ENCODE results near the gene AXDND1. TPM values are rescaled to one million over a fixed set of nuclear protein-coding genes. Genes with fewer than 3 reads are reported as not detected.
"Not testable (repeated sequence)": the region's sequence is repeated elsewhere in the genome, so short reads cannot be mapped to it uniquely, and the experiment has no call there.

AXDND1 gene
- total and polyA plus RNA-seq, 2 experiments from 2014 or later: not detected

DNA sequence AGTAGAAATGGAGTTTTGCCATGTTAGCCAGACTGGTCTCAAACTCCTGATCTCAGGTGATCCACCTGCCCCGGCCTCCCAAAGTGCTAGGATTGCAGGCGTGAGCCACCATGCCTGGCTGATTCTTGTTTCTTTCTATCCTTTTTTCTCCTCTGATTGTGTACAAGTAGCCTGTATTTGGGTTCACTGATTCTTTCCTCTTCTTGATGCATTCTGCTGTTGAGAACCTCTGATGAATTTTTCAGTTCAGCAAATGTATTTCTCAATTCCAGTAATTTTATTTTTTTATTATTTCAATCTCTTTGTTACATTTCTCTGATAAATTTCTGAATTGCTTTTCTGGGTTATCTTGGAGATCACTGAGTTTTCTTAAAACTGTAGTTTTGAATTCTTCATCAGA lies 58.8 kb downstream of the AXDND1 start:
- Histone ChIP-seq H3K4me2 (ENCODE audit: unreplicated experiment) (no peak overlapping the region), H3K9me3 (ENCODE audit: low read depth) (no peaks in the 10 kb centered on the region), H3K9me2 (ENCODE audit: insufficient read depth) (no peaks in the 10 kb centered on the region), H3K27ac (no peak overlapping the region), H3K27me3 (replicated peaks; ENCODE audit: insufficient read depth) (no peaks in the 10 kb centered on the region), H4K20me1 (ENCODE audit: insufficient read depth) (no peaks in the 10 kb centered on the region), H3K4me1 (ENCODE audit: insufficient read depth) (no peaks in the 10 kb centered on the region), H3K9ac (no peak overlapping the region), H3K36me3 (ENCODE audit: low read depth) (no peaks in the 10 kb centered on the region), H3K79me2 (ENCODE audit: insufficient read depth) (no peaks in the 10 kb centered on the region), H3F3A (ENCODE audit: insufficient read depth) (no peaks in the 10 kb centered on the region), H3K4me3 (no peak overlapping the region), H2AFZ (no peak overlapping the region)
- TF ChIP-seq EZH2phosphoT487 (IDR thresholded peaks at IDR 0.05; ENCODE audit: insufficient read depth, low read depth) (no peak), EZH2 (IDR thresholded peaks at IDR 0.05; ENCODE audit: insufficient read depth, poor library complexity, severe bottlenecking) (no peak)
- in situ Hi-C loops (cut with MboI): no loop called here
- DNase-seq: no peak
- 59 to 73% methylated on average over 2 of the region's 2 CpGs for WGBS, 2 experiments (ENCODE audit: low coverage in 1 of 2, low lambda C conversion rate in 2 of 2, missing lambda C conversion rate in 2 of 2)

DNA sequence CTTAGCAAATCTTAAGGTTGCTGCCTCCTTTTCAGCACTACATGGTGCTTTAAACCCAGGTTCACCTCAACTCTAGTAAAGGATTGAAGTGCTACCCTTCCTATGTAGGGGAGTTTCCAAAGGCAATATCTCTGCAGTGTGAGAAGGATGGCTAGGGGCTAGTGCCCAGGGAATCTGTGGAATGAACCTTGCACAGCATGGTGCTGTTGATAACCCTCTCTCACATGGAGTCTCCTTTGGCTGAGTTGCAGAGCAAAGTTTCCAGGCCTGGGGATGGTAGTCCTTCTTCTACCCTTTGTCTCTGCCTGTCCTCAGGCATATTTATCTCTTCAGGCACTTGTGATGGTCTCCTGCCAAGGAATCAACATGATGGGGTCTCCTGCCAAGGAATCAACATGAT lies 59.4 kb downstream of the AXDND1 start:
- no peaks in the 10 kb centered on the region for H3K36me3 ChIP-seq (ENCODE audit: low read depth)
- H3K9me2 ChIP-seq (ENCODE audit: insufficient read depth): no peaks in the 10 kb centered on the region
- no peaks in the 10 kb centered on the region for H4K20me1 ChIP-seq (ENCODE audit: insufficient read depth)
- in situ Hi-C loops (cut with MboI): no loop called here
- no peak overlapping the region for H3K4me2 ChIP-seq (ENCODE audit: unreplicated experiment)
- H3K27me3 ChIP-seq (replicated peaks; ENCODE audit: insufficient read depth): no peaks in the 10 kb centered on the region
- H2AFZ ChIP-seq: no peak overlapping the region
- no peak overlapping the region for H3K9ac ChIP-seq
- no peaks in the 10 kb centered on the region for H3K79me2 ChIP-seq (ENCODE audit: insufficient read depth)
- no peak overlapping the region for H3K4me3 ChIP-seq
- no peak for TF ChIP-seq EZH2phosphoT487 (IDR thresholded peaks at IDR 0.05; ENCODE audit: insufficient read depth, low read depth)
- TF ChIP-seq EZH2 (IDR thresholded peaks at IDR 0.05; ENCODE audit: insufficient read depth, poor library complexity, severe bottlenecking): no peak
- H3K27ac ChIP-seq: no peak overlapping the region
- DNase-seq: no peak
- no peaks in the 10 kb centered on the region for H3K4me1 ChIP-seq (ENCODE audit: insufficient read depth)
- H3K9me3 ChIP-seq (ENCODE audit: low read depth): no peaks in the 10 kb centered on the region
- no peaks in the 10 kb centered on the region for H3F3A ChIP-seq (ENCODE audit: insufficient read depth)

DNA sequence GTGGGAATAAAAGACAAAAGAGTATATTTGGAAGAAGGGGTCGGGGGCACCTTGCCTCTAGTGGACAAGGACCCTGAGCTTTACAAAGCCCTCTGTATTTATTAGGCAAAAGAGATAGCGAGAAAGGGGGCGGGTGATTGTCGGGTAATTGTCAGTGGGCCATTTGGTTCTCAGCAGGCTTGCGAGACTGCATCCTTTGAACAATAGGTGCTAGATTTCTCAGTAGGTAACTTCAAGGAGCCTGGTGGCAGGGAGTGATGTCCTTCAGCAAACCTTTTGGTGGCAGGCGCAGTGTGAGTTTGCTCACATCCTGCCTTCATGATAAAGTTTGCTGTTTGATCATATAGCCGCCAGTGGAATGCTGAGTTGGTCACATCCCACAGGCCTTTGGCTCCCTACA lies 71.4 kb downstream of the AXDND1 start:
- Histone ChIP-seq H3K79me2 (ENCODE audit: insufficient read depth) (no peaks in the 10 kb centered on the region), H3K27me3 (replicated peaks; ENCODE audit: insufficient read depth) (no peaks in the 10 kb centered on the region), H2AFZ (no peak overlapping the region), H3K9me3 (ENCODE audit: low read depth) (no peaks in the 10 kb centered on the region), H3K27ac (no peak overlapping the region), H3K4me2 (ENCODE audit: unreplicated experiment) (no peak overlapping the region), H3F3A (ENCODE audit: insufficient read depth) (no peaks in the 10 kb centered on the region), H3K9me2 (ENCODE audit: insufficient read depth) (no peaks in the 10 kb centered on the region), H3K36me3 (ENCODE audit: low read depth) (no peaks in the 10 kb centered on the region), H3K9ac (no peak overlapping the region), H3K4me1 (ENCODE audit: insufficient read depth) (no peaks in the 10 kb centered on the region), H3K4me3 (no peak overlapping the region), H4K20me1 (ENCODE audit: insufficient read depth) (no peaks in the 10 kb centered on the region)
- DNase-seq: no peak
- in situ Hi-C loops (cut with MboI): no loop called here
- TF ChIP-seq EZH2 (IDR thresholded peaks at IDR 0.05; ENCODE audit: insufficient read depth, poor library complexity, severe bottlenecking) (no peak), EZH2phosphoT487 (IDR thresholded peaks at IDR 0.05; ENCODE audit: insufficient read depth, low read depth) (no peak)
- WGBS, 2 experiments (ENCODE audit: low coverage in 1 of 2, low lambda C conversion rate in 2 of 2, missing lambda C conversion rate in 2 of 2): 49 to 57% methylated on average over 7 of the region's 7 CpGs

DNA sequence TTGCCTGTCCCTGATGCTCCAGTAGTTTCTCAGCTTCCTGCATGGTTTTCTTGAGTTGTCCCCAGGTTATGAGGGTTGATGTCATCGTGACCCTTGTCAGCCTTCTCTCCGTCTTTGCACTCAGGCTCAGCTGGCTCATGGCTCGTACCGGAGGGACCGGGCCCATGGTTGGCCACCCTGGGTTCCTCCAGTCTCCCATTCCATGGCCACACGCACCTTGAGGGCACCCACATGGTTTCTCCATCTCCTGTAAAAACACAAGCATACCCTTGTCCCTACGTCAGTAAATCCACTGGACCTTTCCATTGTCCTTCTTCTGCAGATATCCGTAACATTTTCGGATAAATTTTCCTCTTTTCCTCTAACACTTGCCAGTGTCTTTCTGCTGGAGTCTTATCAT lies 73.9 kb downstream of the AXDND1 start:
- H4K20me1 ChIP-seq (ENCODE audit: insufficient read depth); H3K27ac ChIP-seq; H3F3A ChIP-seq (ENCODE audit: insufficient read depth); H3K4me2 ChIP-seq (ENCODE audit: unreplicated experiment); H3K4me1 ChIP-seq (ENCODE audit: insufficient read depth); H2AFZ ChIP-seq; H3K9me2 ChIP-seq (ENCODE audit: insufficient read depth); H3K9ac ChIP-seq; H3K27me3 ChIP-seq (replicated peaks; ENCODE audit: insufficient read depth); H3K36me3 ChIP-seq (ENCODE audit: low read depth); DNase-seq; in situ Hi-C loops (cut with MboI); H3K9me3 ChIP-seq (ENCODE audit: low read depth); H3K79me2 ChIP-seq (ENCODE audit: insufficient read depth); H3K4me3 ChIP-seq: not testable (repeated sequence)
- 61 to 64% methylated on average over 9 of the region's 9 CpGs for WGBS, 2 experiments (ENCODE audit: low coverage in 1 of 2, low lambda C conversion rate in 2 of 2, missing lambda C conversion rate in 2 of 2)

DNA sequence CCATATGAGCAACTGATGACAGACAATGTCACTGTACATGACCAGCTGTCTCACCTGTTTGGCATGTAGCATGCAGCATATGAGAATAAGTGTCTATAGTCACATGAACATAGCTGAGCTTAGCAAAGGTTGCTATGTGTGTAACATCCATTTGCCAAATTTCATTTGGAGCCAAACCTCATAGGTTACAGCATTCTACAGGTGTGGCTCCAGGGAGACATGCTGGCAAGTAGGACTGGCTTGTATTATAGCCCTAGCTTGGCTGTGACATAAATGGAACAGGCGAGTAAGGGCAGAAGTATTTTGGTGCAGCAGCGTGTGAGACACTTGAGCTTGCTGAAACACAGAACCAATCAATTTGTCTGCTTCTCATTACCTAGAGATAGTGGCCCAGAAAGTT lies 74.5 kb downstream of the AXDND1 start:
- H3K9me3 ChIP-seq (ENCODE audit: low read depth); H3K79me2 ChIP-seq (ENCODE audit: insufficient read depth); H3K27ac ChIP-seq; H3K36me3 ChIP-seq (ENCODE audit: low read depth); H3K27me3 ChIP-seq (replicated peaks; ENCODE audit: insufficient read depth); H3F3A ChIP-seq (ENCODE audit: insufficient read depth); in situ Hi-C loops (cut with MboI); H3K4me2 ChIP-seq (ENCODE audit: unreplicated experiment); H3K9me2 ChIP-seq (ENCODE audit: insufficient read depth); H3K4me3 ChIP-seq; H2AFZ ChIP-seq; H3K4me1 ChIP-seq (ENCODE audit: insufficient read depth); DNase-seq; H3K9ac ChIP-seq; H4K20me1 ChIP-seq (ENCODE audit: insufficient read depth): not testable (repeated sequence)
- WGBS, 2 experiments (ENCODE audit: low coverage in 1 of 2, low lambda C conversion rate in 2 of 2, missing lambda C conversion rate in 2 of 2): 51% methylated on average over 2 of the region's 2 CpGs

Data from GM23248 (cell line).